ENCODE measurements around the gene TRIM59.

Gene TRIM59

GRCh38 chr3:160449636-160450598 is at the start of gene TRIM59:
Gene TRIM59, minus strand, starts transcription at chr3:160449786. Its CDS starts 10,603 bp downstream, at chr3:160439183.
- peak; percentile 97 to 98 for DNase-seq (ENCODE audit: low read depth in 2 of 2)

- no peak for DNase-seq (ENCODE audit: low read depth in 2 of 2)
Measured at GRCh38 chr3:160498202-160498601, 48.6 kb upstream of the TRIM59 start.

- no peak for DNase-seq (ENCODE audit: low read depth in 2 of 2)
Measured at GRCh38 chr3:160490166-160490565, 40.6 kb upstream of the TRIM59 start.

GRCh38 chr3:160486459-160486869 is 36.9 kb upstream of the TRIM59 start:
- no peak for DNase-seq (ENCODE audit: low read depth in 2 of 2)

- DNase-seq (ENCODE audit: low read depth in 2 of 2), result no peak
Measured at GRCh38 chr3:160482796-160483195, 33.2 kb upstream of the TRIM59 start.

GRCh38 chr3:160481856-160482255 is 32.3 kb upstream of the TRIM59 start:
- DNase-seq (ENCODE audit: low read depth in 2 of 2), result no peak

GRCh38 chr3:160480931-160481330 is 31.3 kb upstream of the TRIM59 start:
- DNase-seq (ENCODE audit: low read depth in 2 of 2), result no peak

- DNase-seq (ENCODE audit: low read depth in 2 of 2), result no peak
Measured at GRCh38 chr3:160479376-160479775, 29.8 kb upstream of the TRIM59 start.

GRCh38 chr3:160478338-160478737 is 28.8 kb upstream of the TRIM59 start:
- no peak for DNase-seq (ENCODE audit: low read depth in 2 of 2)

- DNase-seq (ENCODE audit: low read depth in 2 of 2), result no peak
Measured at GRCh38 chr3:160477750-160478149, 28.2 kb upstream of the TRIM59 start.

GRCh38 chr3:160475884-160476283 is 26.3 kb upstream of the TRIM59 start:
- DNase-seq (ENCODE audit: low read depth in 2 of 2), result no peak

GRCh38 chr3:160475153-160475552 is 25.6 kb upstream of the TRIM59 start:
- DNase-seq (ENCODE audit: low read depth in 2 of 2), result no peak

- DNase-seq (ENCODE audit: low read depth in 2 of 2), result no peak
Measured at GRCh38 chr3:160474416-160474838, 24.8 kb upstream of the TRIM59 start.

GRCh38 chr3:160473978-160474377 is 24.4 kb upstream of the TRIM59 start:
- DNase-seq (ENCODE audit: low read depth in 2 of 2), result no peak

GRCh38 chr3:160473221-160473620 is 23.6 kb upstream of the TRIM59 start:
- DNase-seq (ENCODE audit: low read depth in 2 of 2), result no peak

- no peak for DNase-seq (ENCODE audit: low read depth in 2 of 2)
Measured at GRCh38 chr3:160472344-160472743, 22.8 kb upstream of the TRIM59 start.

- DNase-seq (ENCODE audit: low read depth in 2 of 2), result no peak
Measured at GRCh38 chr3:160471892-160472291, 22.3 kb upstream of the TRIM59 start.

- no peak for DNase-seq (ENCODE audit: low read depth in 2 of 2)
Measured at GRCh38 chr3:160470181-160470580, 20.6 kb upstream of the TRIM59 start.

GRCh38 chr3:160464971-160465370 is 15.4 kb upstream of the TRIM59 start:
- DNase-seq (ENCODE audit: low read depth in 2 of 2), result no peak

- no peak for DNase-seq (ENCODE audit: low read depth in 2 of 2)
Measured at GRCh38 chr3:160464321-160464720, 14.7 kb upstream of the TRIM59 start.

GRCh38 chr3:160460033-160460432 is 10.4 kb upstream of the TRIM59 start:
- DNase-seq (ENCODE audit: low read depth in 2 of 2), result no peak

GRCh38 chr3:160459450-160459970 is 9.9 kb upstream of the TRIM59 start:
- DNase-seq (ENCODE audit: low read depth in 2 of 2), result no peak

GRCh38 chr3:160458151-160458550 is 8.6 kb upstream of the TRIM59 start:
- no peak for DNase-seq (ENCODE audit: low read depth in 2 of 2)

All from stimulated activated CD8-positive, alpha-beta memory T cell treated with anti-CD3 and anti-CD28 coated beads, Interleukin-15, amount 100 ng/mL, for 48 hours (primary cell).